K562 (cell line): Measurements from ENCODE around the gene DNMBP.

ENCODE experiments used
- BRCA1 ChIP-seq, 2 experiments: fragments of 450-650 bp in 1 of 2; sonication (generic) in 1 of 2; formaldehyde crosslinking in 1 of 2; IDR thresholded peaks; 2 replicates each; pipeline versions ENCODE4 v1.5.0 to v1.6.1; 2017 to 2020; ENCODE audit warnings: mild to moderate bottlenecking in 1 of 2, missing genetic modification reagents in 1 of 2
- CHD1 ChIP-seq: fragments of 200-600 bp; sonication (generic); IDR thresholded peaks from one replicate; pipeline ENCODE4 v1.6.1; 2012; ENCODE audit warnings: mild to moderate bottlenecking, moderate library complexity, low read length, inconsistent platforms
- CTCF ChIP-seq, 3 experiments: IDR thresholded peaks in 2 of 3; conservative IDR thresholded peaks in 1 of 3; 2 replicates each; pipeline ENCODE4 v1.5.1; 2011 to 2012; ENCODE audit warnings: low read length in 3 of 3, mild to moderate bottlenecking in 3 of 3, control low read depth in 2 of 3, improper control_type of control experiment in 1 of 3, inconsistent platforms in 1 of 3, low read depth in 1 of 3, mixed read lengths in 1 of 3, moderate library complexity in 1 of 3; ENCODE audit not compliant: insufficient read depth in 2 of 3
- E2F1 ChIP-seq: sonication (generic); formaldehyde crosslinking; IDR thresholded peaks from 2 replicates; pipeline ENCODE4 v1.8.1; 2023; ENCODE audit warnings: mild to moderate bottlenecking, missing genetic modification reagents, moderate library complexity
- FOXA3 ChIP-seq, 2 experiments: fragments of 450-650 bp in 1 of 2; sonication (generic) in 1 of 2; formaldehyde crosslinking; IDR thresholded peaks in 1 of 2; conservative IDR thresholded peaks in 1 of 2; 2 replicates each; pipeline versions ENCODE4 v1.4.0 to v1.8.0; 2020 to 2022; ENCODE audit warnings: mild to moderate bottlenecking in 2 of 2, missing genetic modification reagents in 1 of 2
- FOXK2 ChIP-seq, 2 experiments: fragments of 450-650 bp; IDR thresholded peaks in 1 of 2; conservative IDR thresholded peaks in 1 of 2; 2 replicates each; pipeline ENCODE4 v1.6.1; 2016; ENCODE audit warnings: low read depth in 2 of 2, mild to moderate bottlenecking in 1 of 2
- MED1 ChIP-seq: sonication (generic); formaldehyde crosslinking; IDR thresholded peaks from 2 replicates; pipeline ENCODE4 v1.8.1; 2023; ENCODE audit warnings: missing genetic modification reagents, borderline replicate concordance
- SAFB2 ChIP-seq: fragments of 200-400 bp; formaldehyde crosslinking; IDR thresholded peaks from 2 replicates; pipeline ENCODE4 v1.6.1; 2018; ENCODE audit warnings: borderline replicate concordance, low read length, low read depth, moderate library complexity; ENCODE audit not compliant: severe bottlenecking
- SRSF7 ChIP-seq: fragments of 200-400 bp; formaldehyde crosslinking; optimal IDR thresholded peaks from 2 replicates; pipeline ENCODE3; 2017; ENCODE audit warnings: mild to moderate bottlenecking, low read depth, low read length
- ZFP91 ChIP-seq: sonication (generic); formaldehyde crosslinking; IDR thresholded peaks from 2 replicates; pipeline ENCODE4 v1.8.0; 2022; ENCODE audit warnings: mild to moderate bottlenecking, missing genetic modification reagents
- ZNF232 ChIP-seq: sonication (generic); formaldehyde crosslinking; IDR thresholded peaks from 2 replicates; pipeline ENCODE4 v1.8.0; 2022; ENCODE audit warnings: mild to moderate bottlenecking, missing genetic modification reagents

DNA sequence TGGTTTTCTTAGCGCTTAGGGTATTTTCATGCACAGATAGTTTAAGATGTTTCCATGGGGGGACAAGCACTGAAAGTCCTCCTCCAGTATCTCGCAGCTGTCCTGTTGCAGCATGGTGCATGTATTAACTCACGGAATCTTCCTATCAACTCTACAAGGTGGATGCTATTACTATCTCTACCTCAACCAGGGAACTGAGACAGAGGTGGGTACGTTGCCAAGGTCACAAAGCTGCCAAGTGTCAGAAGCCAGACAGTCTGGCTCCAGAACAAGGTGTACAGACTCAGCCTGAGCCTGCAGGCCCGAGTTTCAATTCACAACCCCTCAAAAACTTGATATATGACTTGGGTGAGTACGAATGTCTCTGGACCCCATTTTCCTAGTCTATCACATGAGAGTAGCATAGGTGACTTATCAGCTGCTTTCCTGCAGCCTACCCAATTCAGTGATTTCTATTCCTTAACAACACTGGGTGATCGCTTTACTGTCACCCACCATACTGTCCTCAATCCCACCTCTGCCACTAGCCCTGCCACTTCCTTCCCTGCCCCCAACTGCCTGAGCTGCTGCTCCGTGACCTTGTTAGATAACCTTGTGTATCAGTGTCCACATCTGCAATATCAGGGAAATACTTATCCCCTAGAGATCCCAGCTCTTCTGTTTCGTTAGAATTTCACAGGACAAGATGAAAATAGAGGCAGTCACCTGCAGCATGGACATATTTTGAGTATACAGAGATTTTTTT is 135.2 kb downstream of the DNMBP start:
- no peak for TF ChIP-seq FOXA3 (CRISPR knock-in tag; conservative IDR thresholded peaks at IDR 0.05 in 1 of 2, IDR thresholded peaks at IDR 0.05 in 1 of 2)
- TF ChIP-seq CTCF (IDR thresholded peaks at IDR 0.05 in 2 of 3, conservative IDR thresholded peaks at IDR 0.05 in 1 of 3; ENCODE audit: insufficient read depth in 2 of 3, low read depth in 1 of 3, low read length in 3 of 3): no peak
- no peak for TF ChIP-seq SAFB2
- no peak for TF ChIP-seq ZNF232 (CRISPR knock-in tag)
- no peak for TF ChIP-seq CHD1
- TF ChIP-seq MED1 (CRISPR knock-in tag): no peak
- TF ChIP-seq ZFP91 (CRISPR knock-in tag): no peak
- no peak for TF ChIP-seq FOXK2 (conservative IDR thresholded peaks at IDR 0.05 in 1 of 2, IDR thresholded peaks at IDR 0.05 in 1 of 2; ENCODE audit: low read depth in 2 of 2)
- no peak for TF ChIP-seq SRSF7
- TF ChIP-seq E2F1 (CRISPR knock-in tag): no peak
- TF ChIP-seq BRCA1 (IDR thresholded peaks at IDR 0.05): no peak
- no peak for TF ChIP-seq BRCA1 (CRISPR knock-in tag; IDR thresholded peaks at IDR 0.05)
